Measurements from ENCODE around the gene SPATA4. TPM values are rescaled to one million over a fixed set of nuclear protein-coding genes. Genes with fewer than 3 reads are reported as not detected.

Gene SPATA4
- total and polyA plus RNA-seq, 2 experiments from 2014 or later = not detected

GRCh38 chr4:176209535-176209934, 14.2 kb upstream of the SPATA4 start:
- WGBS (ENCODE audit: low lambda C conversion rate, missing lambda C conversion rate) = 93% methylated on average over 4 of the region's 4 CpGs

GRCh38 chr4:176207839-176208238, 12.5 kb upstream of the SPATA4 start:
- H3K4me3 ChIP-seq = no peak overlapping the region

More at GRCh38 chr4:176209535-176209934, 14.2 kb upstream of the SPATA4 start:
- Histone ChIP-seq H3K4me1 (ENCODE audit: insufficient read depth) (no peaks in the 10 kb centered on the region), H3K9me3 (ENCODE audit: low read depth) (no peaks in the 10 kb centered on the region), H3K4me2 (no peak overlapping the region), H3K9me2 (replicated peaks; ENCODE audit: insufficient read depth) (no peaks in the 10 kb centered on the region), H3K27me3 (no peaks in the 10 kb centered on the region), H3K36me3 (replicated peaks; ENCODE audit: insufficient read depth, low read depth) (no peaks in the 10 kb centered on the region), H3K27ac (no peak overlapping the region), H3K4me3 (no peak overlapping the region), H2AFZ (no peak overlapping the region), H4K20me1 (ENCODE audit: insufficient read depth, poor library complexity, severe bottlenecking) (no peaks in the 10 kb centered on the region), H3K79me2 (no peaks in the 10 kb centered on the region)
- DNase-seq (ENCODE audit: low spot score) = no peak
- TF ChIP-seq CTCF (IDR thresholded peaks at IDR 0.05; ENCODE audit: poor library complexity) (no peak), EZH2 (IDR thresholded peaks at IDR 0.05; ENCODE audit: borderline replicate concordance) (no peak), EZH2phosphoT487 (IDR thresholded peaks at IDR 0.05; ENCODE audit: low read depth, severe bottlenecking, unreplicated experiment) (no peak)

GRCh38 chr4:176205299-176205698, 9.9 kb upstream of the SPATA4 start:
- Histone ChIP-seq H3K9me2 (replicated peaks; ENCODE audit: insufficient read depth) (no peaks in the 10 kb centered on the region), H3K4me2 (no peak overlapping the region), H3K27ac (no peak overlapping the region), H3K27me3 (no peaks in the 10 kb centered on the region), H3K36me3 (replicated peaks; ENCODE audit: insufficient read depth, low read depth) (no peaks in the 10 kb centered on the region), H3K79me2 (no peaks in the 10 kb centered on the region), H3K4me1 (ENCODE audit: insufficient read depth) (no peaks in the 10 kb centered on the region), H4K20me1 (ENCODE audit: insufficient read depth, poor library complexity, severe bottlenecking) (no peaks in the 10 kb centered on the region), H3K9me3 (ENCODE audit: low read depth) (no peaks in the 10 kb centered on the region), H3K4me3 (no peak overlapping the region), H2AFZ (no peak overlapping the region)
- no peak for TF ChIP-seq EZH2phosphoT487 (IDR thresholded peaks at IDR 0.05; ENCODE audit: low read depth, severe bottlenecking, unreplicated experiment)
- TF ChIP-seq CTCF (IDR thresholded peaks at IDR 0.05; ENCODE audit: poor library complexity) = no peak
- no peak for DNase-seq (ENCODE audit: low spot score)
- WGBS (ENCODE audit: low lambda C conversion rate, missing lambda C conversion rate) = 38% methylated on average over 4 of the region's 4 CpGs

More at GRCh38 chr4:176207839-176208238, 12.5 kb upstream of the SPATA4 start:
- Histone ChIP-seq H3K79me2 (no peaks in the 10 kb centered on the region), H2AFZ (no peak overlapping the region), H3K27ac (peak overlapping the region; percentile 37), H3K4me1 (ENCODE audit: insufficient read depth) (no peaks in the 10 kb centered on the region), H3K36me3 (replicated peaks; ENCODE audit: insufficient read depth, low read depth) (no peaks in the 10 kb centered on the region), H3K27me3 (no peaks in the 10 kb centered on the region), H3K4me2 (no peak overlapping the region), H3K9me3 (ENCODE audit: low read depth) (no peaks in the 10 kb centered on the region), H4K20me1 (ENCODE audit: insufficient read depth, poor library complexity, severe bottlenecking) (no peaks in the 10 kb centered on the region), H3K9me2 (replicated peaks; ENCODE audit: insufficient read depth) (no peaks in the 10 kb centered on the region)
- peak; percentile 43 for DNase-seq (ENCODE audit: low spot score)
- 41% methylated on average over 5 of the region's 5 CpGs for WGBS (ENCODE audit: low lambda C conversion rate, missing lambda C conversion rate)
- TF ChIP-seq EZH2phosphoT487 (IDR thresholded peaks at IDR 0.05; ENCODE audit: low read depth, severe bottlenecking, unreplicated experiment) (no peak), CTCF (IDR thresholded peaks at IDR 0.05; ENCODE audit: poor library complexity) (no peak), EZH2 (IDR thresholded peaks at IDR 0.05; ENCODE audit: borderline replicate concordance) (no peak)

Data from hepatocyte (in vitro differentiated cells).